ENCODE data around the gene ADGRD1. TPM values are rescaled to one million over a fixed set of nuclear protein-coding genes. Genes with fewer than 3 reads are reported as not detected.

Gene ADGRD1
- total RNA-seq, 2 experiments from 2014 or later, result 0.05 TPM; not detected in 1

DNA sequence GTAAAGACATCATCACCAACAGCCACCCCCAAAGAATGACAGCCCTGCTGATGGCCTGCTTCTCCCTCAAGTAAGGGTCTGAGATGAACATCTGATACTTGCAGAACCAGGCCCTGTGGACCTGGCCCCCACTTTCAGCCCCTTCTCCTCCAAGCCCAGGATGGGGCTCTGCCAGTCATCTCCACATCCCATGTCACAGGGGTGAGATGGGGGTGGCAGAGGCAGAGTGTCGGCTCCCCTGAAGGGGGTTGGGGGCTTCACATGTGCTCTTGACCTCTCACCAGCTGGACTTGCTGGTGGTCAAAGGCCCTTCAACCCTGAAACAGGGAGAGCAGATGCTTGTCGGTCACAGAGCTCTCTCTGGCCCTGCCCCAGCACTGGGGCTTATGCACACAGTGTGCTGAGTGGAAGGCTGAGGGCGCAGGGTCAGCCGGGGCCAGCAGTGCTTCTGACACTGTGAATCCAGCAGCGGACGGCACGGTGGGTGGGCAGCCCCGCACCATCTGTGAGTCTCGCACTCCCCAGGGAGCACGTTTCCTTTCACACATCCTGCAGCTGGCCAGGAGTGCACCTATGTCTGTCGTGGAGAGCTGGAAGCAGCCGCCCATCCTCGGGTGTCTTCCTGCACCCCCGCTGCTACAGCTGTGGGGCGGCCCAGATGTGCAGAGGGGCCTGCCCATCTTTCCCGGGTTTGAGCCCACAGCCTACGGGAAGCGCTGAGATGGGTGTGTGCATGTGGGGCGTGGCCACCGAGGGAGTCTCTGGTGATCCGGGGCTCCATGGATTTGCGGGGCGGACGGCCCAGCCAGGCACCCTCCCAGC, 94.3 kb downstream of the ADGRD1 start:
- POLR2A ChIA-PET, result interaction anchor here (0.7 kb wide), 1 partner anchor 86 kb away, joined by 3 read pairs; no protein-coding TSS in a partner anchor
- CTCF ChIA-PET, result no interaction called here
- H3K36me3 Mint-ChIP-seq (ENCODE audit: low read depth), result no peaks in the 10 kb centered on the region
- H3K9me3 Mint-ChIP-seq, result no peaks in the 10 kb centered on the region
- H3K27me3 Mint-ChIP-seq, result no peaks in the 10 kb centered on the region
- H3K4me3 Mint-ChIP-seq, result no peak overlapping the region
- H3K4me1 Mint-ChIP-seq, result no peaks in the 10 kb centered on the region
- no peak overlapping the region for H3K27ac Mint-ChIP-seq
- DNase-seq, result no peak

DNA sequence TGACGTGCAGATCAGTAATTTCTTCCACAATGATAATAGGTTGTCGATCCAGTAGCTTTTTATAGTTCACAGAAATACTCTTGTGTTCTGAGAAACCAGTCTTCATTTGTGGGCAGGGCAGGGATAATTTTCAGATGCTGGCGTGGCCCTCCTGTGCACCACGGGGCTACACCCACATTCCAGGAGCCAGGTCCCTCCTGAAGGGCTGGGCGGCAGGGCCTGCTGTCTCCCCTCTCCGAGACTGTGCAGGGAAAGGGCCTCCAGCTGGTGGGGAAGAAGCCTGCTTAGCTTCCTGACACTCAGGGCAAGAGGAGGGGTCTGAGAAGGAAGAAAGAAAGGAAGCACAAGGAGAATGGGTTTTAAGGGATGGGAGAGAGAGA, 94.9 kb downstream of the ADGRD1 start:
- H3K9me3 Mint-ChIP-seq, result no peaks in the 10 kb centered on the region
- no peak overlapping the region for H3K4me3 Mint-ChIP-seq
- POLR2A ChIA-PET, result interaction anchor here (0.7 kb wide), 1 partner anchor 87 kb away, joined by 3 read pairs; no protein-coding TSS in a partner anchor
- CTCF ChIA-PET, result no interaction called here
- no peak for DNase-seq
- no peaks in the 10 kb centered on the region for H3K36me3 Mint-ChIP-seq (ENCODE audit: low read depth)
- no peaks in the 10 kb centered on the region for H3K4me1 Mint-ChIP-seq
- no peaks in the 10 kb centered on the region for H3K27me3 Mint-ChIP-seq
- peak overlapping the region; percentile 36 for H3K27ac Mint-ChIP-seq

DNA sequence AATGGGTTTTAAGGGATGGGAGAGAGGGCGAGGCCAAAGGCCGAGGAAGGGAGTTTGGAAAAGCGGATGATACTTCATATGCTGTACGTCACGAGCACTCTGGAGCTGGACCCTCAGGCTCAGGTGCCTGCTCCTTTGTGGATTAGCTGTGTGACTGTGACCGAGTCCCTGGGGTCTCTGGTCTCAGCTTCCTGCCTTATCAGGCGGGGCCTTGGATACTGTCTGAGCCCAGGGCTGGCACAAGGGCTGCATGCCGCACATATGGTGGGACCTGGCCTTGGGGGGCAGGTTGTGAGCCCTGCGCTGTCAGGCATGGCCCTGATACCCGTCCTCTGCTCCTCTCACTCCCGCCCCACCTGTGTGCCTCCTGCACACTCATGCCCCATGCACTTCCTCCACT, 95.3 kb downstream of the ADGRD1 start:
- H3K4me1 Mint-ChIP-seq, result no peaks in the 10 kb centered on the region
- no peaks in the 10 kb centered on the region for H3K9me3 Mint-ChIP-seq
- no peak overlapping the region for H3K27ac Mint-ChIP-seq
- ChIA-PET POLR2A (interaction anchor here (0.7 kb wide), 1 partner anchor 87 kb away, joined by 3 read pairs; no protein-coding TSS in a partner anchor), CTCF (no interaction called here)
- H3K36me3 Mint-ChIP-seq (ENCODE audit: low read depth), result no peaks in the 10 kb centered on the region
- no peaks in the 10 kb centered on the region for H3K27me3 Mint-ChIP-seq
- no peak overlapping the region for H3K4me3 Mint-ChIP-seq
- no peak for DNase-seq

DNA sequence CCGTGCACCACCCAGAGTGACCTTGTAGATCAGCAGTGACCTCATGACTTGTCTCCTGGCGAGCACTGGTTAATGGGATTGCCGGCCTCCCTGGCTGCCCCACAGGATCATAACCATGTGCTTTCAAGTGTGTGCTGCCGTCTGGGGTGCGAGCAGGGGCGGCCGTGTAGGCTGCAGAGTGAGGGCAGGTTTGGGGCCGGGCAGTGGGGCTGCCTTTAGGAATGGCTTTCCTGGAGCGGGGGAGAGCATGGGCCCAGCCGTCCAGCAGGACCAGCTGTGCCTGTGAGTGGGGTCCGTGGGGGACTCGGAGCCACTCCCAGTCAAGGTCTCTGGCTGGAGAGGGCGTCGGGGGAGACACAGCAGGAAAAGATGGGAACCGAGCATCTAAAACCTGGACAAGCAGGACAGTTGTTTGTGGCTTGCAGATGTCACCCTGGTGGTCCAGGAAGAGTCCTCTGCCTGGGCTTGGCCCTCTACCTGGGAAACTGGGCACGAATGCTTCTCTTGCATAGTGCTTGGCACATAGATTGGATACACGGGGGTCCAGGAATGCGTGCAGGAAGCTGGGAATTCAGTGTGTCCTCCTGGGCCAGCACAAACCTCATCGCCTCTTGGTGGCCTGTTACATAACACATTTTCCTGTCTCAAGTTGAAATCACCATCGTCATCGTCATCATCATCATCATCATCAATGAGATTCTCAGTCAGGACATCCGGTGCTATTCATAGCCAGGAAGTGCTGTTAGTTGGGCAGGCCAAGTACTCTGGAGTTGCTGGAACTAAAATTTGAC, 96.0 kb downstream of the ADGRD1 start:
- Mint-ChIP-seq H3K4me3 (no peak overlapping the region), H3K27ac (no peak overlapping the region), H3K9me3 (no peaks in the 10 kb centered on the region), H3K36me3 (ENCODE audit: low read depth) (no peaks in the 10 kb centered on the region), H3K4me1 (no peaks in the 10 kb centered on the region), H3K27me3 (peaks cover 2% of the 10 kb centered on the region)
- POLR2A ChIA-PET, result no interaction called here
- DNase-seq, result no peak
- CTCF ChIA-PET, result no interaction called here

DNA sequence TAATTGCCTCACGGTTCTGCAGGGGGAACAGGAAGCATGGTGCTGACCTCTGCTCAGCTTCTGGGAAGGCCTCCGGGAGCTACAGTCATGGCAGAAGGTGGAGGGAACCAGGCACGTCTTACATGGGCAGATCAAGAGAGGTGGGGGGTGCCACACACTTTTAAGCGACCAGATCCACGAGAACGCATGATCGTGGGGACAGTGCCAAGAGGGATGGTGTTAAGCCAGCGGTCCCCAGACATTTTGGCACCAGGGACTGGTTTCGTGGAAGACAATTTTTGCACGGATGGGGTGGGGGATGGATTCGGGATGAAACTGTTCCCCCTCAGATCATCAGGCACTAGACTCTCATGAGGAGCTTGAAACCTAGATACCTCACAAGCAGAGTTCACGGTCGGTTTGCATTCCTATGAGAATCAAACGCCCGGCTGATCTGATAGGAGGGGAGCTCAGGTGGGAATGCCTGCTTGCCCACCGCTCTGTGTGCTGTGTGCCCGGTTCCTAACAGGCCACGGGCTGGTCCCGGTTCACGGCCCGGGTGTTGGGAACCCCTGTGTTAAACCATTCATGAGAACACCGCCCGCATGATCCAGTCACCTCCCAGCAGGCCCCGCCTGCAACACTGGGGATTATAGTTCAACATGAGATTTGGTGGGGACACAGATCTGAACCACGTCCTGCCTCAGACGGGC, 96.9 kb downstream of the ADGRD1 start:
- POLR2A ChIA-PET, result no interaction called here
- Mint-ChIP-seq H3K4me1 (no peaks in the 10 kb centered on the region), H3K36me3 (ENCODE audit: low read depth) (no peaks in the 10 kb centered on the region), H3K27ac (no peak overlapping the region), H3K4me3 (no peak overlapping the region), H3K9me3 (no peaks in the 10 kb centered on the region), H3K27me3 (peaks cover 5% of the 10 kb centered on the region)
- CTCF ChIA-PET, result no interaction called here
- DNase-seq, result no peak

DNA sequence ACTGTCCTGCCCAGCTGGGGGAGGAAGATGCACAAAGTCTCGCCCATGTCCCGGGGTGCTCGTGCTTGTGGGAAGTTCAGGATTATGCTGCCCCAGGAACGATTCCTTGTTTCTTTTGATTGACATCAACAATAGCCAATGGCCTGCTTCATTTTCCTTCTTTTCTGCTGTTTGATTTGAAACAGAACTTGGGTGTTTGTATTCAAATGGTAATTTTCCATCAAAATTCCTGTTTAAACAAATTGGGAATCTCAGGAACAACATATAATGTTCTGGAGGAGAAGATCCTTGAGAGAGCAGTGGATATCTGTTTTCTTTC, 97.4 kb downstream of the ADGRD1 start:
- Mint-ChIP-seq H3K4me1 (no peaks in the 10 kb centered on the region), H3K4me3 (no peak overlapping the region), H3K9me3 (no peaks in the 10 kb centered on the region), H3K36me3 (ENCODE audit: low read depth) (no peaks in the 10 kb centered on the region), H3K27ac (no peak overlapping the region), H3K27me3 (peaks cover 5% of the 10 kb centered on the region)
- ChIA-PET POLR2A (no interaction called here), CTCF (no interaction called here)
- no peak for DNase-seq

DNA sequence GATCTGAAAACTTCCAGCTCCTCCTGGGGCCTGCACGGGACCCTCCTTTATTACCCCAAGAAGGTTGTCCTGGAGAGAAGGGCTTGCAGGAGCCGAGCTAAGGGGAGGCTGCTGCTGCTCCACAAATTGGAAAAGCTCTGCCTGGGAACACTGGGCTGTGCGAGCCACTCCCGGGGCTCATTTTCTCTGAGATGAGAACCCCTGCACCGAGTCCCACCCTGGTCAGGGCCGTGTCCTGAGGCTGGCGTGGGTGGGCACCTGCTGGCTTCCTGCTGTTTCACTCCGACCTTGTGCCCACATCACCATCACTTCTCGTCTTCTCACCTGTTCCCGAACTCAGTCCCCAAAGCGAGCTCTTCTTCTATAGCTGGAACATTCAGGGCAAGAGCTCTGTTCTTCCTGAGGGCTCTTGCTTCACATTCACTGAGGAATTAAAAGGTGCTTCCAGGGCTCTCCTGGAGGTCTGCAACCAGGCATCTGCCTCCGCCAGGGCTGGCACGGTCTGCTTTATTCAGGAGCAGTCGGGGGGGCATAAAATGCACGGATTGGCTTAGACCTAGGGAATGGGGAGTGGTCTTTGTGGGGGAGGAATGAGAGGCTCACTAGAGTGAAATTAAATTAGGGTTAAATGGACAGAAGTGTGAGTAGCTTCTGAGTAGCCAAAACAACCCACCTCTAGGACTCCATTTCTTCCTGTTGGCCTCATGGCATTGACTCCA, 98.5 kb downstream of the ADGRD1 start:
- H3K9me3 Mint-ChIP-seq, result no peaks in the 10 kb centered on the region
- POLR2A ChIA-PET, result no interaction called here
- H3K27ac Mint-ChIP-seq, result no peak overlapping the region
- H3K36me3 Mint-ChIP-seq (ENCODE audit: low read depth), result no peaks in the 10 kb centered on the region
- DNase-seq, result no peak
- H3K27me3 Mint-ChIP-seq, result peaks cover 14% of the 10 kb centered on the region
- H3K4me1 Mint-ChIP-seq, result no peaks in the 10 kb centered on the region
- CTCF ChIA-PET, result no interaction called here
- no peak overlapping the region for H3K4me3 Mint-ChIP-seq

DNA sequence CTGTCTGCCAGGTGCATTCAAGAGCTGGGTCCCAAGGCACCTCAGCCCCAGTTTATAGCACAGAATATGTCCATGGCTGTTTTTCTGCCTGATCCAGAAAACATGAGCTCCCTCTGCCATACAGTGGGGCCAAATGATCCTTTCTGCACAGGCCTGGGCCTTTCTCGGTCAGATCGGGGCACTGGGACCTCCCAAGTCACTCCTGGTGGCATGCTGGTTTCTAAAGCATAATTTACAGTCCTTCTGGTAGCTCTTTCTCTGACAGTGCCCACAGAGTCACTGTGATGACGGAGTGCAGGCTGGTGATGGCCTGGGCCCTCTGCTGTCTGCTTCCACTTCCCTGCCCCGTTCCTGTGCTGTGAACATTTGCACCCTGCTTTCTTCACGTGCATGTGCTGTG, 99.2 kb downstream of the ADGRD1 start:
- Mint-ChIP-seq H3K4me3 (no peak overlapping the region), H3K36me3 (ENCODE audit: low read depth) (no peaks in the 10 kb centered on the region), H3K9me3 (no peaks in the 10 kb centered on the region), H3K27me3 (peaks cover 14% of the 10 kb centered on the region), H3K4me1 (no peaks in the 10 kb centered on the region), H3K27ac (no peak overlapping the region)
- CTCF ChIA-PET, result no interaction called here
- DNase-seq, result no peak
- POLR2A ChIA-PET, result no interaction called here

DNA sequence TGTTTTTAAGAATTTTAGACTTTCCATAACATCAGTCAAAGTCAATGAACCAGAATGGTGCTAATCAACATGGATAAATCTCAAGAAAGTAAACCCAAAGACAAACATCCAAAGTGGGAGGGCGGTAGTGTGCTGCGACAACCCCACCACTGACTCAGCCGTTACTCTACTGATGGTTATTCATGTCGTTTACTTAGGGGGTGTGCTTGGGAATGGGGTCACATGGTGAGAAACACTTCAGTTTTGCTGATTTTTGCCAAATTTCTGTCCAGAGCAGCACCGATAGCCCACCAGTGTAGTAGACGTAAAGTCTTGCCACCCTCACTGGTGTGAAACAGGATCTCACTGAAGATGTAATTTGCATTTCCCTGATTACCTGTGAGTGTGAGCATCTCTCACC, 99.9 kb downstream of the ADGRD1 start:
- ChIA-PET POLR2A (no interaction called here), CTCF (no interaction called here)
- H3K27me3 Mint-ChIP-seq, result peaks cover 14% of the 10 kb centered on the region
- no peak overlapping the region for H3K4me3 Mint-ChIP-seq
- H3K36me3 Mint-ChIP-seq (ENCODE audit: low read depth), result no peaks in the 10 kb centered on the region
- no peaks in the 10 kb centered on the region for H3K4me1 Mint-ChIP-seq
- no peak overlapping the region for H3K27ac Mint-ChIP-seq
- DNase-seq, result no peak
- no peaks in the 10 kb centered on the region for H3K9me3 Mint-ChIP-seq

DNA sequence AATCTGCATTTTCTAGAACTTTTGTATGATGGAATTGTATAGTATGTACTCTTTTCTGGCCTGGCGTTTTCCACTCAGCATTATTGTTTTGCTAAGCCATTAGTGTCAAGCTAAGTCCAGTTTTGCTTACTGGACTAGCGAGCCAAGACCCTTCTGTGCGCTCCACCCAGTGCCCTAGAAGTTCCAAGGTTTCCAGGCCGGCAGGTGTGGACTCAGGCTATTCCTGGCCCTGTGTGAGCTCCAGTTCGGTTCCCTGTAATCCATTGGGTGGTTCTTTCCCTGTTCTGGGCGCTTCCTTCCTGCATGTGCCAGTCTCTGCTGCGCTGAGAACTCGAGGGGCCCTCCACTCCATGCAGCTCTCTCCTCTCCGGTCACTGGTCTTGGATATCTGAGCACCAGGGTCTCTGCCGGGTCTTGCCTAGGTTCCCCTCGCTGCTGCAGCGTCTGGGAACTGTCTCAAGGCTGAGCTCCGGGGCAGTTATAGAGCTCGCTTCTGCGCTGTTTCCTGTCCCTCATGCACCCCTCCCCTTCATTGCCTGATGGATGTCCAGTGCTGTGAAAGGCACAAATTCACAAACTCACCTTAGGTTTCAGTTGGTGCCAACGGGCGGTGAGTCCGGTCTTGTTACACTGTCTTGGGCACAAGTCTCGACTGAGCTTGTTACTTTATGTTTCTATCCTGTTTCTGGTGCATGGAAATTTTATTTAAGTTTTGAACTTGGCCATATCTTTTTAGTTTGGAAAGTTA, 100.8 kb downstream of the ADGRD1 start:
- no peak for DNase-seq
- Mint-ChIP-seq H3K4me3 (no peak overlapping the region), H3K27ac (no peak overlapping the region), H3K27me3 (peaks cover 14% of the 10 kb centered on the region), H3K9me3 (no peaks in the 10 kb centered on the region), H3K4me1 (no peaks in the 10 kb centered on the region), H3K36me3 (ENCODE audit: low read depth) (no peaks in the 10 kb centered on the region)
- POLR2A ChIA-PET, result no interaction called here
- CTCF ChIA-PET, result no interaction called here

DNA sequence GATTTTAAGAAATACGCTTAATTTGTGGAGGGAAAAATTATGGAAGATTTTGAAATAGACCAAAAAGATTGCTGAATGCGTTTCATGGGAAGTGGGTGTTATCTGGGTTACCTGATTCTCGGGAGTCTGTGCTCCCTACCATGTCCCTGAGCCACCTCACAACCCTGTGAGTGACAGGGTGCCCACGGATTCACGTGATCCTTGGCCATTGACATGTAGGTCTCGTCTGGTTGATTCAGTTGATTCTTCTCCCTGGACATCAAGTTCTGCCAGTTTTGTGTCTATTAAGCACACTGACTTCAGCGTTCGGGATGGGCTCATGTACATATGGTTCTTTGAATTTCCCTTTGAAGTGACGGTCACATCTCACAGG, 101.4 kb downstream of the ADGRD1 start:
- no peak for DNase-seq
- H3K27ac Mint-ChIP-seq, result no peak overlapping the region
- no peak overlapping the region for H3K4me3 Mint-ChIP-seq
- H3K36me3 Mint-ChIP-seq (ENCODE audit: low read depth), result no peaks in the 10 kb centered on the region
- no peaks in the 10 kb centered on the region for H3K9me3 Mint-ChIP-seq
- peaks cover 14% of the 10 kb centered on the region for H3K27me3 Mint-ChIP-seq
- ChIA-PET CTCF (interaction anchor here (0.6 kb wide), 1 partner anchor 1767 kb away, joined by 3 read pairs; no protein-coding TSS in a partner anchor), POLR2A (no interaction called here)
- no peaks in the 10 kb centered on the region for H3K4me1 Mint-ChIP-seq

DNA sequence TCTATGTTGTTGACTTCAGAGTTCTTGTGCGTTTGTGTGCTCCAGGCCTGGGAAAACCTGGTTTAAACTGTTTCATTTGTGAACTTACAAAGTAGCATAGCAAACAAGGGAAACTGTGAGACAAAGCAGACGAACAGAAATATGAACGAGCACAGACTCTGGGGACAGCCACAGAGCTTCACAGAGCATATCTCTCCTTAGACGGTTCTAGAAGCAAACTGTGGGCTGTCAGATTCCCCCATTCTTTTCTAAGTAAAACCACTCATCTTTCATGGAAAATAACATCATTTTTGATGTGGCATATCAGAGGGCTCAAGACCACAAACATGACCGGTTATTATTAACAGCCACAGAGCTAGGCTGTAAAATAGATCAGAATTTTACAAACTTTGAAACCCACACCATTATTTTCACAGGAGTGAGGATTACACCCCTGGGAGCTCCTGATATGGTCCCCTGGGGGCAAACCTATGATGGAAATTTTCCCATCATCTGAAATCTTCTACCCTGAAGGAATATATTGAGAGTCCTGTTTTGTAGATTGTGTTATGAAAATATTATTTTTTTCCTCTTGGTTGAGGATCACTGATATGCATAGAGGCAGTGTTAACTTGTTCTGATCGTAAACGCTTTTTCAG, 102.0 kb downstream of the ADGRD1 start:
- no peak overlapping the region for H3K4me3 Mint-ChIP-seq
- H3K4me1 Mint-ChIP-seq, result no peaks in the 10 kb centered on the region
- CTCF ChIA-PET, result interaction anchor here (0.6 kb wide), 1 partner anchor 1766 kb away, joined by 3 read pairs; no protein-coding TSS in a partner anchor
- no peaks in the 10 kb centered on the region for H3K36me3 Mint-ChIP-seq (ENCODE audit: low read depth)
- POLR2A ChIA-PET, result no interaction called here
- H3K27ac Mint-ChIP-seq, result no peak overlapping the region
- DNase-seq, result no peak
- H3K27me3 Mint-ChIP-seq, result peaks cover 14% of the 10 kb centered on the region
- H3K9me3 Mint-ChIP-seq, result no peaks in the 10 kb centered on the region

All from activated CD4-positive, alpha-beta T cell treated with anti-CD3 and anti-CD28 coated beads, Interleukin-2, amount 10 ng/mL, durations not matched to agents 7 days and 5 days (primary cell).